GM21786 (cell line): ENCODE data around the gene BATF.

ENCODE experiments used
- ATAC-seq: cut with Tn5 transposase; IDR thresholded peaks from one replicate; pipeline ENCODE4 v1.9.1; 2021; ENCODE audit not compliant: unreplicated experiment

BATF gene

GRCh38 chr14:75499084-75499875 lies 23.0 kb upstream of the BATF start:
- ATAC-seq = peak; percentile 65

- no peak for ATAC-seq
These were observed 21.2 kb upstream of the BATF start for GRCh38 chr14:75501080-75501479.

DNA sequence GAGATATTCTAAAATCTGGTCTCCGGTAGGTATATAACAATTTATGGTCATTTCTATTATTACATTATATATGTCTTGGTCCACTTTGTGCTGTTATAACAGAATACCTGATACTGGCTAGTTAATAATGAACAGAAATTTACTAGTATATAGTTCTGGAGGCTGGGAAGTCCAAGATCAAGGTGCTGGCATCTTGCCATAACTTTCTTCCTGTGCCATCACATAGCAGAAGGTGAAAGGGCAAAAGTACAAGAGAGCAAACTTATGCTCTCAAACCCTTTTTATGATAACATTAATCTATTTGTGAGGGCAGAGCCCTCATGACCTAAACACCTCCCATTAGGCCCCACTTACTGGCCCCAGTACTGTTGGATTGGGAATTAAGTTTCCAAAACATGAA lies 17.9 kb upstream of the BATF start:
- no peak for ATAC-seq

- no peak for ATAC-seq
These were observed 15.3 kb upstream of the BATF start for GRCh38 chr14:75506930-75507329.

GRCh38 chr14:75510547-75510946 lies 11.7 kb upstream of the BATF start:
- no peak for ATAC-seq

- no peak for ATAC-seq
These were observed 11.1 kb upstream of the BATF start for GRCh38 chr14:75511201-75511600.

DNA sequence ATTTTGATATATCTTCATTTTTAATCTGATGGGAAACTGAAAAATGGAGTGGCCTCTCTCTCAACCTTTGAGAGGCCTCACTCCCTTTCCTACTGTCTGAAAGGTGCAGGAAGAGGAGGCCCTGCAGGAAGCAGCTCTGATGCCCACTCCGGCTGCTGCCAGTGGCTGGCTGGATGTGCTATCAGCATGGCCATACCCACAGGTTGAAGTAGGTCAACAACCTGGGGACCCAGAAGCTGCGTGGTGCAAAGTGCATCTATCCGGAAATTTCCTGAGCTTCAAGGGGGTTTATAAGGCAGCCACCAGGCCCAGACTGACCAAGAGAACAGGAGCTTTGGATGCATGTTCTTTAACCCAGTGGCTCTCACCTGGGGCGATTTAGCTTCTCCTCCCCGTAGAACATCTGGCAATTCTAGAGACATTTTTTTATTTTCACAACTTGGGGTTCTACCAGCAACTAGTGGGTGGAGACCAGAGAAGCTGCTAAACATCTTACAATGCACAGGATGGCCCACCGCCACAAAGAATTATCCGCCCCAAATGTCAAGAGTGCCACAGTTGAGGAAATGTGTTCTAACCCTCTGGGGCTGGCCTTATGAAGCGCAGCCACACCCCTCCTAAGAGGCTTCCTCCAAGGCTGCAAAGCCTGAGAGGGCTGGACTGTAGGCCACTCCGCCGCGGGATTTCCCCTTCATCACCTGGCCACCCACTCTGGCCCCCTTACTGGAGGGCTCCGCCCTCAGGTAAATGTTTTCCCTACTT lies 8.2 kb upstream of the BATF start:
- peak; percentile 37 for ATAC-seq

- ATAC-seq = peak; percentile 49
These were observed 7.3 kb upstream of the BATF start for GRCh38 chr14:75514673-75515628.

DNA sequence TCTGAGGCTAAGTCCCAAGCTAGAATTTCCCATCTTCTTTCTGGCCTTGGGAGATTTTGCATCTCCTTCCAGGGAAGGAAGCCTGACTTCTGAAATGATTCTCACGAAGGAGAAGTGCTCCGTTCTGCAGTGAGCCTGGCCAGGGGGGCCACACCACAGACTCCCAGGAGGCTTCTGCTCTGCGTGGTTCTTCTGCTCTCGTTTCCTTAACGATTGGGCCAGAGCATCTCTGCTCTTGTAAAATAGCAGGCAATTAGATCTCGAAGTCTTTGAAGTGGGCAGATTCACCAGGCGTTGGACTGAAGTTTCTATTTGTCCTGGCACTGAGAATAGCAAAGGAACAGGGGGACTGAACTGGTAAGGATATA lies 6.7 kb upstream of the BATF start:
- peak; percentile 39 for ATAC-seq

DNA sequence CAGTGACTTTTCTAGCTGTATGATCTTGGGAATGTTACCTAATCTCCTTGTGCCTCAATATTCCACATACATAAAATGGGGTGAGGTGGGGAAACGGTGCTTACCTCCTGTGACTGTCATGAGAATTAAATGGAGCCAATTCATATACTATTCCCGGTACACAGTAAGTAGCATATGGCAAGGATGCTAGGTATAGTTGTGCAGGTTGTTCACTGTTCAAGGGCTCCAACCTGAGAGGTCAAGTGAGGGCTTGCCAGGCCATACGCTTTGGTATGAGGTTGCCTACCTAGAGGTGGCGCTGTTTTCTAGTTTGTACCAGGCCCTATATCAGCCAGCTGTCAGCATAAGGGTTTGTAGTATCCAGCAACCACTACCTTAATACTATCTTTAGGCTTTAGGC lies 3.6 kb upstream of the BATF start:
- ATAC-seq = no peak

DNA sequence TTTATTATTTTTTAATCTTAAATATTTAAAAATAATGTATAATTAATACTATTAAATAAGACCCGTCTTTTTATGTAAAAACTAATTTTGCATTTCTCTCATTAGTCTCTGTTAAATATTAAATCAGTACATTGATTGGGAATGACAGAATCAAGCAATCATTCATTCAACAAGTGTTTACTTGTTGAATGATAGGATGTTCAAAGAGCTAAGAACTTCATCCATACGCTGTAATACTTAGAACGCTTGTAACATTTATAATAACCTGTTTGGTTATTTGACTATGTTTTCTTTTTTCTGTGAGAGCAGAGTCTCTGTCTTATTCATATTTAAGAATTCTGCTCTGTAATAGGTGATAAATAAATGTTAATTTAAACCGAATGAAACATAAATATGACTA lies 2.9 kb upstream of the BATF start:
- no peak for ATAC-seq

GRCh38 chr14:75519826-75520728 lies 2.2 kb upstream of the BATF start:
- ATAC-seq = no peak

DNA sequence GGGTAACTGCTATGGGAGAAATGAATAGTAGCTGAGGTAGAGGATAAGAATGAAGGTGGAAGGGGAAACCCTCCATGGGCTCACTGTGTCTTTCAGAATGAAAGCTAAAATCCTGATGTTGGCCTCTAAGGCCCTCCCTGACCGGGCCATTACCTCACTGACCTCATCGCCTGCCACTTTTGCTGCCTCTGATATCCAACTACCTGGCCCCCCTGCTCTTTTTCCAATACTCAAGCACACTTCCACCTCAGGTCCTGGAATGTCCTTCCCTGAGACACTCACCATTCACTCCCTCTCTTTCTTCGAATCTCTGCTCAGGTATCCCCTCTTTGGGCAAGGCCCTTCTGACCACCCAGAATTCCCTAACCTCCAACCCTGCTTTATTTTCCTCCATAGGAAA lies 1.4 kb upstream of the BATF start:
- ATAC-seq = no peak

DNA sequence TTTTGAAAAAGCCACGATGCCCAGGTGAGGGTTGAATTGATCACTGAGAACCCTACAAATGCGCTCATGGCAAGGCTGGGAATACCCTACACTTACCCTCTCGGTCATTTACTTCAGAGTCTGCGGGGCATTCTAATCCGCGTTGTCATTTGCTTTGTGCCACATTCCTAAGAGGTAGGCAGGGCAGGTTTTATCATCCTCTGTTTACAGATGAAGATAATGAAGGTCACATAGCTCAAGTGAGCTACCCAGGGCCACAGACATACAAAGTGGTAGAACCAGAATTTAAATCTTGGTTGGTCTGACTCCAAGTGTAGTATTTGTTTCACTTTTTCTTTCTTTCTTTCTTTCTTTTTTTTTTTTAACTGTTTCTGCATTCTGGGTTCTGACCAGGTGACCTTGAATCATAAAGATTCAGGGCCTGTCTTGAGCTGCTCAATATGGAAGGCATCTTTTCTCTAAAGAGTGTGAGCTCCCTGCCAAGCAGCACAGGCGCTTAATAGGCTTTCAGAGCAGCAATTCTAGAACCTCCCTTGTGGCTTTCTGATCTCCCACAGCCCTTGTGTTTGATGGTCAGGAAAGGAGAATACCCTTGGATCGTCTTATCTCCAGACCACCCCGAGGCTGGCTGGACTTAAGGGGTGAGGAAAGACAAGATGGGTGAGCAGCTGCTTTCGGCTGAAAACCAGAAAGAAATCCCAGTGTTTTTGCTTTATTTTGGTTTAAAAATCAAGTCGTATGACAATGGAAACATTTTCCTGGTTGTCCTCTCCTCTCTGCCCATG lies 662 bp upstream of the BATF start:
- peak; percentile 18 for ATAC-seq

- no peak for ATAC-seq
These were observed 682 bp downstream of the BATF start for GRCh38 chr14:75522983-75523318.

DNA sequence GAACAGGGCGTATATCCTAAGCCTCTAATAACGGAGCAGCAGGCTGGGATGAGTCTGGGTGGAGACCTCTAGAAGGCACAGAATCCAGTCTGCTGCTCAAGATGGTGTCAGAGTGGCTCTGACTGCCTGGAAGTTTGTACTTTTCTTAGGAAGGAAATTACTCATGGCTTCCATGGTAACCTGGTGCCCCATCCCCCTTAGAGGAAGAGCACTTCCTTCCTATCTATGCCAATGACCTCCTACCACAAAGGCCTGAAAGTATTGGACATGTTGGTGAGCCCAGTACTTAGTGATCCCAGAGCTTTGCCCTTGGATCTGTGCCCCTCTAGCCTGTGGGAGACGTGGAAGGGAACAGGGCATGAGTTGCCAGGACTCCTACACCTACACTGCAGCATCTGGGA lies 1.5 kb downstream of the BATF start:
- no peak for ATAC-seq

DNA sequence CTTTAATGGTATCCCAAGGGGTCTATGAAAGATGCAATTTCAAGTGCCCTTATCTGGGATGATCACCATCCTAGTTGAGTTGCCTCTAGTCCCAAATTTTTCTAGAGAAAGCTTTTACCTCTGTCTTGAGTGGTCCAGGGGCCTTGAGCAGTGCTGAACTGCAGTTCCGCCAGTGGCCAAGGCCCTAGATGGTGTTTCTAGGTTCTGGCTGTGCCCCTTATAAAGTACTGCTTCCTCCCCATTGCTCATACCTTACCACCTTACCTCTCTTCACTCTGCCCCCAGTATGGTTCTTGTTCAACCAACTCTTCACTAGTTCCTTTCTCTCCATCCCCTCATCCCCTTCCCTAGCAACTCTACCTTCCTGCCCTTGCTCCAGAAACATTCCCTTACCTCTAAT lies 3.7 kb downstream of the BATF start:
- no peak for ATAC-seq

GRCh38 chr14:75527449-75528163 lies 5.3 kb downstream of the BATF start:
- ATAC-seq = no peak

DNA sequence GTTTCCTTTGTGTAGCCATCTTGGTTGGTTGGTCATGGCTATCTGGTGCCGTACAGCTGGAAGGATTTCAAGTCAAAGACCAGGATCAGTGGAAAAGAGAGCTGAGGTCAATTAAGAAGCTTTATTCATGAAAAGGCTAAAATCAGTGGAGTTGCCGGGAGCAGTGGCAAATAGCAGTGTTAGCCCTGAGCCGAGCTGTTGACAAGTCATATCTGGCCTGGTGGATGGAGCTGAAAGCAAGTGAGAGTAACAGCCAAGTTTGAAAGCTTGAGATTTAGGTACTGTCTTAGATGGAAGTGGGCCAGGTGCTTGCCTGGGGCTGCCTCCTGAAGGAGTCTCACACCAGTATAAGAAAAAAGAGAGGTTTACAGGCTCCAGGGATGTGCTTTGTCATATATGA lies 9.0 kb downstream of the BATF start:
- no peak for ATAC-seq
